GM19372 (cell line): ENCODE results near the gene SLC25A51.
"Not testable (repeated sequence)": the region's sequence is repeated elsewhere in the genome, so short reads cannot be mapped to it uniquely, and the experiment has no call there.

Experiments used
- ATAC-seq: cut with Tn5 transposase; IDR thresholded peaks from one replicate; pipeline ENCODE4 v1.9.1; 2021; ENCODE audit warnings: mild to moderate bottlenecking, low read depth, moderate library complexity; ENCODE audit not compliant: unreplicated experiment

The SLC25A51 gene

DNA sequence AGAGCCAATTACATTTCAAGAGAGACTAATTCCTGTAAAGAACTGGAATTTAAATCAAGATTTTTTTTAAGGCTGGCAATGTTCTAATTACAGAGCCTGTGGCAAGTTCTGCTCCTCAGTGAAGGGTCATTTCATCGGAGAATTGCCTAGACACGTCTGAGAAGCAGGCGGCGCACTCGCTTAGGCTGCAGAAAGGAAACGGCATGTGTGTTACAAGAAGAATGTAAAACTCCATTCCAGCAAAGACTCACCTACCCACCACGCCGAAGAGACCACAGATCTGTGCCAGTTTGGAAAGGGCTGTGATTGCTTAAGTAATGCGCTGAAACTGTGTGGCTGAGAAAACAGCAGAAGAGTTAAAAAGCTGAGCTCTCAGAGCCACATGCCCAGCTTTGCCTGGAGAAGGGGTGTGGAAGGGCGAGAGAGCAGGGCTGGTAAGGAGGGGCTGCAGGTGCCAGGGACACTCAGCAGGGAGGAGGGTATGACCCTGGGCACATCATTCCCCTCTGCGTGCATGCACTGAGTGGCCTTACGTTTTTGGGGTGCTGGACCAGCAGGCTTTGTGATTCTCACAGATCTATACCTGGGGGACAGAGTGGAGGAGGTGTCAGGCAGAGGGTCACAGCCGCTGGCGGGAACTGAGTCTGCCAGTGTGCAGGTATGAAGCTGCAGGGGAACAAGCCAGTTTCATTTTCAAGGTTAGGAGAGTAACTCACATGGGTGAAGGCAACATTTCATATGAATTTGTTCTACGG lies 17.8 kb upstream of the SLC25A51 start:
- no peak for ATAC-seq

DNA sequence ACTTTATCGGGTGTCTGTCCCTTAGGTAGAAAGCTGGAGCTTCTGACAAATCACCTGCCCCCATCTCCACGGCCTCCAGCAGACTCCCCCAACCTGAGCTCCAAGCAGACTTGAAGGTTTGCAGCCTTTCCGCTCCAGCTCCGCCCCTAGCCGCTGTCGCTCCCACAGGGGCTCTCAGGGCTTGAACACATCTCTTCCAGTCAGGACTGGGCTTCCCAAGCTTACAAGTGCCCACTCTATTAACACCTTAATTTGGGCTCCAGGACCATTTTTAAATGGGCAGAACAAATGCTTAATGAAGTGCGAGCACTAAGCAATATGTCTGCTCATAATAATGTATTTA lies 17.2 kb upstream of the SLC25A51 start:
- ATAC-seq = no peak

DNA sequence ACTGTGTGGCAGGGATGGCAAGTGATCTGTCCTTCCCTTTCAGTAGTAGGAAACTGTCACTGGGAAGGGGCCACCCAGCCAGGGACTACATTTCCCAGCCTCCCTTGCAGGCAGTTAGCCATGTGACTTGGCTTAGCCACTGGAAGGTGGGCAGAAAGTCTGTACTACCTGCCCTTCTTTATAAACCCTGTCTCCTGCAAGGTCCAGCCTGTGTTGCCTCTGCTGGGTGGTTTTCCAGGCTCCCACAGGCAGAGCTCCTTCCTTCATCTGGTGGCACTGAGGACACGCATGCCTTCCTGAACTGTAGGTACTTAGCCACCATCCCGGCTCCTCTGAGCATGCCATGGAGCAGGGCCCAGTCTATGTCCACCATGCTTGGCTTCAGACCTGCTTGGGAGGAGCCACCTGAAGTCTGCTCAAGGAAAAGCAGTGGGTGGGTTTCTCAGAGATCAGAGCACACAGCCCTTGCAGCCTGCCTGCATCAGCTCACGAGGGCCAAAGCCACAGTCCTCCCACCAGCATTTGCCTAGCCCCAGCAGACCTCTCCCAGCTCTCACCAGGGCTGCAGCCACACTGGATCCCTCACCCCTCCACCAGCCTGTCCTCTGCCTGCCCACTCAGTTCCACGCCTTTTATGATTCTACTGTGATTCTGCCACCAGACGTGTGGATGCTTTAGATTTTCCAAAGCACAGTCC lies 16.7 kb upstream of the SLC25A51 start:
- ATAC-seq = no peak

DNA sequence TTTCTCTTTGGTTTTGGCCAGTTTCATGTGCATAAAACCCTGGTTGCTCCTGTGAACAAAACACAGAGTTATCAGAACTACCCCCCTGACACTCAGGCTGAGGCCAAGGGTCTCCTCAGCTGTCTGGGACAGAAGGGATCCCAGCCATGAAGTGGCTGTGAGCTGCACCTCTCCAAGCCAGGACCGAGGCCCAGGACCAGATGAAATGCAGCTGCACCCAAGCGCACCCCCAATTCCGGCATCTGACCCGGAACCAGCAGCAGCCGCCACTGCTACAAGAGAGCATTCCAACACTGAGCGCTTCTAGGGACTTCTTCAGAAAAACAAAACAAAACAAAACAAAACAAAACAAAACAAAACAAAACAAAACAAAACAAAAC lies 16.0 kb upstream of the SLC25A51 start:
- no peak for ATAC-seq

DNA sequence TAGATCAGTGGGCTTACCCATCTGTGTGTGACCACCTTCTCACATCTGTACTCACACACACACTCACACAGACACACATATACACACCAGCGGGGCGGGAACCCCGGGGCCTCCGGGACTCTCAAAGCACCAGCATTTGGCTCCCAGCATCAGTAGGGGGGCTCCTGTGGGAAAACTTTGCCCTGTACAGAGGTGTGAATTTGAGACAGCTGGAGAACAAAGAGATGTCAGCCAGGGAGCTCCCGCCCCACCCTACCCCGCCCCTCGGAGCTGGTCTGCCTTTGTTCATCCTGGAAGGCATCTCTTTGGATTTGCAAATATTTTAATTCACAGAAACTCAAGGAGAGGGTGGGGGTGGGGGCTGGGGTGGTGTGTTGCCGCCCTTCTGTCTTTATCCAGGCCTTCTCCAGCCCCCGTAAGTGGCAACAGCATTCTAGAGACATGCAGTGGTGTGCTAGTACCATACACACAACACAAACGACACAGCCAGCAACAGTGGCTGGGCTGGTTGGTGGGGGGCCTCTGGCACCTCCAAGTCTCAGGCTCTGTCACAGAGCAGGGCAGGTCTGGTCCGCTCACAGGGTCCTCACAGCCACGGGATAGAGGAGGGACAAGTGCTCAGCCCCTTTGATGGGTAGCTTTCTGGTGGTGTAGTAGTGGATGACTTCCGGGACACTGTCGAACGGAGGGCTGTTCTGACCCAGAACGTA lies 15.5 kb upstream of the SLC25A51 start:
- no peak for ATAC-seq

DNA sequence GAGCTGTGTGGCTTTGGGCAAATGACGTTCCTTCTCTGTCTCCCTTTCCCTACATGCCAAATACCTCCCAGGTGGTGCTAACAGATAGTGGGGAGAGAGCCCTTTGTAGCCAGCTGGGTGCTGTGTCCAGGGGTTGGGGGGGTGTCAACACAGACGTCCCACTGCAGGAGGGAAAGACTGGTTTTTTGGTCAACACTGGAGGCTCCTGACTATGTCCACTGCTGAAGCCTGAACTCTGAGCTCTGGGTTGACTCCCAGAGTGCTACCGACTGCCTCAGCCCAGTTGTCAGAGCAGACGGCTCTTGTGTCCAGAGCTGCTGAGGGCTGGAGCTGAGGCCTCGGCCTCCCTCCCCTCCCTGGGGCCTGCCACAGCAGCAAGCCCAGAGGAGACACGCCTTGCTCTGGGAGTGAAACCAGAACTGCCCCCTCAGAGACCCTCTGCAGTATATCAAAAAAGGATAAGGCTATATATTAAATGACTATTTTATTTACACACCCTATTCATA lies 14.8 kb upstream of the SLC25A51 start:
- ATAC-seq = no peak

DNA sequence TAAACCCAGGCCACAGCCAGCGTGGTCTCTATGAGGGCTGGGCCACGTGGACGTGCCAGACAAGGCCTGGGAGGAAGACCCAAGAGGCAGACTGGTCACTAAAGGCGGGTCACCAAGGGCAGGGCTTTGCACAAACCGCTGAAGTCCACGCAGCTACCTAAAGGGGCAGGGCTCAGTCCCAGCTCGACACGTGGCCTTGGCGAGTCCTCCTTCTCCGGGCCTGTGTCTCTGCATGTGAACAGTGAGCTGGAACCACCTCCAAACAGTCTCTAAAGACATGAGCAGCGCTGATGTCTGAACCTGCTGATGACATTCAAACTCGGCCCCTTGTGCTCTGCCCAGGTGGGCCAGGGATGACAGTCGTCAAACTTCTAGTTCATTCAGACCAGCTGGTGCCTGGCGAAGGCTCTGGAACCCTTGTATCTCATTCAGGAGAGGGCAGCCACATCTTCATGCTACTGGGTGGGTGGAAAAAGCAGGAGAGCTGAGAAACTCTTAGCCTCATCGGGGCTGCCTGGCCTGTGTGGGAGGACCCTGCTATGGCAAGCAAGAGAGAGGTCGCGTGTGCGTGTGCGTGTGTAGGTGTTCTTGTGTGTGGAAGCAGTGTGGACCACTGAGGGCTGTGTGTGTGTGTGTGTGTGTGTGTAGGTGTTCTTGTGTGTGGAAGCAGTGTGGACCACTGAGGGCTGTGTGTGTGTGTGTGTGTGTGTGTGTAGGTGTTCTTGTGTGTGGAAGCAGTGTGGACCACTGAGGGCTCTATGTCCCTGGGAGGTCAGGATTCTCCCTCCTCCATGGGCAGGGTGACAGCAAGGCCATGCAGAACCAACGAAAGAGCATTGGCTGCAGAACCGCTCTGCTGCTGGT lies 14.1 kb upstream of the SLC25A51 start:
- ATAC-seq = no peak

DNA sequence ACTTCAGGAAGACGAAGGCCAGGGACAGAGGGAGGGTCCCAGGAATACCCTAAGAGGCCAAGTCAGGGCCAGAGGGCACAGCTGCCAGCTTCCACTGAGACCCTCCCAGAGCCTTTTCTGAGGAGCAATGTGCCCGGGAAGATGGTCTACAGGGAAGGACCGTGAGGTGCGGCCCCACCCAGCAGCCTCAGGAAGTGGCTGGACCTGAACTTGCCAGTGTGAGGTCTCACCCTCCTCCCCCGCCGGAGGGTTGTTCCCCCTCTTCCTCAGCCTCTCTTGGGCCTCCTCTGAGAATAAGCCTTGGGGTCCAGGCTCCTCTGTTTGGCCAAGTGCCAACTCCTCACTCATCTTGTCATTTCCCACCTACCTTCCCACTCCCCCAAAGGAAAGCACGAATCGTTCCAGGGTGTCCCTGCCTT lies 13.4 kb upstream of the SLC25A51 start:
- no peak for ATAC-seq

DNA sequence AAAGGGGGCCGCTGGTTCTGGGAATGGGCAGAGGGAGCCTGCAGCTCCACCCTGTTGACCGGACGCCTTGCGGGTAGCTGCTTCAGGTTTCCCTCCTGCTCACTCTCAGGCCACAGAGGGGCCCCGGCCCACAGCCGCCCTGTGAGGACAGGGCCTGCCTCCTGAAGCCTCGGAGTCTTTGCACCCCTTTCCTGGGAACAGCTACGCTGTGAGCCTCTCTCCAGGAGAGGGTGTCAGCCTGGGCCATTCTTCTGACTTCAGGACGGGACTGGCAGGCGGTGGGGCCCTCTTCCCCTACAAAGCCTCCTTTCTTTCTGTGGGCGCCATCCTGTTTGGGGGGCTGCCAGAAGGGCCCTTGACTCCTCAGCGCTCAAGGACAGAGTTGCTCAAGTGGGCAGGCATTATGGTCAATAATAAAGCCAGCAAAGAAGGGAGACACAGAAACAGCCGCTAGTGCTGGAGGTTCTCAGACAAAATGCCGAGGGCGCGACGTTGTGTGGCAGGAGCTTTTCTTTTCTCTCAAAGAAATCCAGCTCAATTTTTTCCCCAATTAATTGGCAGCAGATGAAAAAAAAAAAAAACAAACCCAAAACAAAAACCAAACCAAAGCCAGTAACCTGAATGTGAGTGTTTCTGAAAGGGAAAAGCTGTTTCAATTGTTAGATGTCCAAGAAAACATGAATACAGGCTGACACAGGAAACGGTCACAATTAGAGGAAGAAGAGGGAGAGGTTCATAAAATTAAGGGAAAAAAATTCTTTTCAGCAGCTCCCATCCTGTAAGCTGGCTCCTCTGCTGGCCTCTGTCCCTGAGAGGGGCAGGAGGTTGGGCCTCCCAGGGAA lies 12.8 kb upstream of the SLC25A51 start:
- no peak for ATAC-seq

DNA sequence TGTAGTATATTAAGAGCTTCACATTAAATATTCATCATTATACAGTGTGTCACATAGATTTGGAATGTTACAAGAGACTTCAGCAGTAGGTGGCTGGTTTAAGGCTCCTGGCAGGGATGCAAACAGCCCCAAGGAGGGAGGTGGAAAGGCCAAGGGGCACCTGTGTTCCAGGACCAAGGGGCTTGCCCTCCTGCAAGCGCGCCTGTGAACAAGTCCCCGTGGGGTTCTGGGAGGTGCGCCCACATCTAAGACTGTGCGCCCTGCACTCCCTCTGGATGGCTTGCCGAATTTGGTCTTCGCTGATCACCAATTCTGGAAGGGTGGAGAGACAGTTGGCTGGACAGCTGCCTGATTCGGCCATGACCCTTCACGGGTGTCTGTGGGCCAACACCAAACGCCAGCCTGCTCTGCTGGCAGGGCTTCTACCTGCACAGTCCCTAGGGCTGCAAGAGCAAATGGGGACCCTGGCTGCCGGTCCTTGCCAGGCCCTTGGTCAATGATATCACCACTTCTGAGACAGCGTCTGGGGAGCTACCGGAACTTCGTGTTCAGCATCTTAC lies 12.1 kb upstream of the SLC25A51 start:
- ATAC-seq = no peak

DNA sequence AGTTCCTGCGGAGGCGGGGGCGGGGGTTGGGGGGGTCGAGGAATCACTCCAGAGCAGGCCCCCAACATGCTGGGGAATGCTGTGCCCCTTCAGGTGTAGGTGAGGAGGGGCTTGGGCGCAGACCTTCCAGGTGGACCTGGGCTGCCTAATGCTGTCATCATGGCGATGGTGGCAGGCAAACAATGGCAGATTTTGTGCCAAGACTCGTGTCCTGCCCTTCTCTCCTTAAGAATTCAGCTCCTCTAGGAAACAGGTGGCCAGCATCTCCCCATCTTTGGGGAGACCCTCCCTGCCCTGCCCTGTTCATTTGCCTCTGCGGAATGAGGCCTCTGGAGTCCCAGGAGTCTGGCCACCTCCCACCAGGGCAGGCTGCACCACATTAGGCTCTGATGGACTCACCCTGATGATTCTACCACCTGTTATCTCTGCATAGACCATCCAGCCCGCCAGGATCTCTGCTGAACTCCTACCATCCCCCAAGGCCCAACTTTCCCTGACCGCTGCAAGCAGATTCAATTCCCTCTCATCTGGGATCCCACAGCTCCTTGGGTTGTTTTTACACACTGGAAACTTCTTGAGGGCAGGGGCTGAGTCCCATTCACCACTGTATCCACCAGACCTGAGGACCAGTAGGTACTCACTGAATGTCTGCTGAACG lies 10.9 kb upstream of the SLC25A51 start:
- ATAC-seq = no peak

DNA sequence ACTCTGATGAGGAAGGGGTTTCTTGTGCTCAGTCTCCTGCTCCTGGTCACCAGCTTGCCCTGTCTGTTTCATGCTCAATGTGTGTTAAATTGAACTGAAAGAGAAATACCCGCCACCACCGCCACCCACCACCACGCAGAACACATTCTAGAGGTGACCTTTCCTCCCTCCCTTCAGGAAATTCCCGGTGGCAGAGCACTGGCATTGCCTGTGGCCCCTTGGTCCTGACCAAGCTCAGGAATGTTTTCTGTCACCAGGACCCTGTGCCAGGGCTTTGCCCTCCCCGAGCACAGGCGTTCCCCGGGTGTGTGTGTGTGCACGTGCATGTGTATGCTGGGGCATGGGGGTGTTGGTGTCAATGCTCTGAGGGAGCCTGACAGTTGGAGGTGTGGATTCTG lies 10.2 kb upstream of the SLC25A51 start:
- no peak for ATAC-seq

DNA sequence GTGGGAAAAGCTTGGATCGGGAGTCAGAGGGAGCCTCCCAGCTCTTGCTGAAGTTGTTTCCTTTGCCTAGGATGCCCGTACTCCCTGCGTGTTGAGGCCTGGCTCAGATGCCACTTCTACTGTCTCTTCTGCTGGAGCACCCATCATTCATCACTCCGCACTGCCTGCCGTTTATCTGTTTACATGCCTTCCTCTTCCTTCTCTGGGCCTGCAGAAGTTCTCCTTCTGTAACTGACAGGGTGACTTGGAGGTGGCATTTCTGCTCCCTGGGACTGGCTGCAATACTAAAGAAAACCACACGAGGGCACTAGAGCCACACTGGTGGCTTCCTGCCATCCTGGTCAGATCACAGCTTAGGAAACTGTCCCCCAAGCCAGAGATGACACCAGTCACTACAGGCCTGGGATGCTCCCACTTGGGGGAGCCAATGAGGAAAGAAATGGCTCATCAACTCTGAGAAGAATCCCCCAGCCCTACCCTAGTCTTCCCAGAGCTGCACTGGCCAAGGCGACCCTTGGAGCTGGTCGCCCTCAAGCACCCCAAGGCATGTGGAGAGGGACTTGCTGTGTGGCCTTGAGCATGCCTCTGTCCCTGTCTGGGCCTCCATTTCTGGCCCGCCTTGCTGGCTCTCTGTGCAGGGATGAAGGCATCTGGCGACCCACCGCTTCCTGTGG lies 9.7 kb upstream of the SLC25A51 start:
- peak; percentile 73 for ATAC-seq

DNA sequence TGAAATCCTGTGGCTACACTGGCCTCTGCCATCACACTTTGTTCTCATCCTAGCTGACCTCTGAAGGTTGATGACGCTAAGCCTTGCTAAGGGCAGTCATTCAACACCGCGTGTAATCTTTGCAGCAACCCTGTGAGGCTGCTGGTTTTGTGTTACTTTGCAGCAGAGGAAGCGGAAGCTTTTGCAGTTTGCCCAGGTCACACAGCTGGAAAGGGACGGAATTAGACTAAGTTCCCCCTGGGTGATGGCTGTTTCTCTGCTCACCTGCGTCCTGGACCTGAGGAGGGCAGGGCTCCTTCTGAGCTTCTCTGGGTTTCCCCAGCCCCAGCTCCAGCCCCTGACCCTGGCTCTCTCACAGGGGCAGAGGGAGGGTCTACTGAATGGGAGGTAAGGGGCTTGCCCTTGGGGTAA lies 7.3 kb upstream of the SLC25A51 start:
- ATAC-seq = no peak

DNA sequence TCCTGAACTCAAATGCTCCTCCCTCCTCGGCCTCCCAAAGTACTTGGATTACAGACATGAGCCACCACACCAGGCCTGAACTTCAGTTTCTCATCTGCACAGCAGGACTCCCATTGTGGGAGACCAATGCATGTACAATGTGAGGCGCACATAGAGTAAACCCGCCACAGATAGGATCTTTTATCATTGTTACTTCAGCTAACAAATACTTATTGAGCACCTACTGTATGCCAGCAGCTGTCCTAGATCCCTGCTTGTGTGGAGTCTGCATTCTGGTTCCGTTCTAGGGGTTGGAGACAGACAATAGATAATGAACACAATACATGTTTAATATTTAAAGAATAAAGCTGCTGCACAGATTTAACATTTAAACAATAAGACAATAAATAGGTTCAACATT lies 6.3 kb upstream of the SLC25A51 start:
- ATAC-seq = no peak

DNA sequence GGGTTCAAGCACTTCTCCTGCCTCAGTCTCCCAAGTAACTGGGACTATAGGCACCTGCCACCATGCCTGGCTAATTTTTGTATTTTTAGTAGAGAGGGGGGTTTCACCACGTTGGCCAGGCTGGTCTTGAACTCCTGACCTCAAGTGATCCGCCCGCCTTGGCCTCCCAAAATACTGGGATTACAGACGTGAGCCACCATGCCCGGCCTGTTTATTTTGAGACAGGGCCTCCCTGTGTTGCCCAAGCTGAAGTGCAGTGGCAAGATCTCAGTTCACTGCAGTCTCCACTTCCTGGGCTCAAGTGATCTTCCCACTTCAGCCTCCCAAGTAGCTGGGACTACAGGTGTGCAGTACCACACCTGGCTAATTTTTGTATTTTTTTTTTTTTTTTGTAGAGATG lies 5.9 kb upstream of the SLC25A51 start:
- ATAC-seq = not testable (repeated sequence)

DNA sequence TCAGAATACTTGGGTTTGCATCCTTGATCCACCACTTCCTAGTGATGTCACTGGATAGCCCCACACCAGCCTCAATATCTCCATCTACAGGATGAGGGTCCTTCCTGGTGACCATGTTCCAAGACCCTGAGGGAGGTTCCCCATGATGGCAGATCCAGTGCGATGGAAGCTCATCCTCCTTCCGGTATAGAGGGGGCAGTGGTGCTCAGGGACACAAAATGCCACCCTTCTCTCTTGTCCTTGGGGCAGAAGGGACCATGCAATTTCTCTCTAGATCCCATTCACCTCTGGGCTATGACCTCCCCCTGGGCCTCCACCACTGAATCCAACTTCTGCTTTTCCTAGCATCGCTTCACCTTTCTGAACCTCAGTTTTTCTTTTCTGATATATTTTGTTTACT lies 5.4 kb upstream of the SLC25A51 start:
- ATAC-seq = no peak

DNA sequence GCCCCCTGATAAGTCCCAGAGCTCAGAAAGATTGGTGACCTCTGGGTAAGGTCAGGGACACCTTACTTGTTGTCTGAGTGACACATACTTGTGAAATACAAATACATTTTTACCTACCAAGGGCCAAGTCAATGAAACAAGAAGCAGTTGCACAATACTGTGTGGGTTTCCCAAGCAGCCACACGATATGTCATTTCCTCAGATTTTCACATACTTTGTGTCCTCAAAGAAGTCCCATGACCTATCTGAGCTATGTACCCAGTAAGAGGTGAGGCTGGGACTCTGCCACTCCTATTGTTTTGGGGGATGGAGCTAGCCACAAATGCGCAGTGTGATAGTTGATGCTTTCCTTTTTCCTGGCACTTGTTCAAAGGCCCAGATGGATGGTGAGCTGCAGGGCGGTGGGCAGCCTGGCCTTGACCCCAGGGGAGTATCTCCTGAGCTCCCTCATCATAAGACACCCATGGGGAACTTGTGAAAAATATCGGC lies 4.8 kb upstream of the SLC25A51 start:
- no peak for ATAC-seq
